OCI-LY1 (cell line): ENCODE measurements around the gene SAXO1.

Source experiments
- CTCF ChIP-seq: fragments of 200-600 bp; sonication (generic), shearing (Covaris generic); IDR thresholded peaks from 2 replicates; pipeline ENCODE4 v1.5.1; 2017; ENCODE audit warnings: mild to moderate bottlenecking, antibody characterized with exemption, low read length, moderate library complexity, mixed read lengths
- EZH2 ChIP-seq: fragments of 200-600 bp; sonication (generic), shearing (Covaris generic); IDR thresholded peaks from 2 replicates; pipeline ENCODE4 v1.8.0; 2017; ENCODE audit warnings: borderline replicate concordance, mixed run types, mild to moderate bottlenecking, antibody characterized with exemption, low read length, moderate library complexity, mixed read lengths

GRCh38 chr9:18969128-18969527, 63.9 kb downstream of the SAXO1 start:
- TF ChIP-seq CTCF (no peak), EZH2 (no peak)
